Gastrocnemius medialis (tissue), 4 donors: Measurements from ENCODE around the gene FOXP4.

Experiments
- CTCF ChIP-seq, 5 experiments: fragments of 450-650 bp in 3 of 5; fragments of 200-600 bp in 2 of 5; sonication (generic) in 2 of 5; IDR thresholded peaks in 4 of 5; conservative IDR thresholded peaks in 1 of 5; 1 replicate in 4 of 5; 2 replicates in 1 of 5; pipeline ENCODE4 v1.5.1; 2016 to 2019; ENCODE audit warnings: antibody characterized with exemption in 5 of 5, mild to moderate bottlenecking in 3 of 5, moderate library complexity in 3 of 5
- POLR2A ChIP-seq, 2 donors: fragments of 450-650 bp; IDR thresholded peaks; one replicate each; pipeline ENCODE4 v1.6.1; 2017; ENCODE audit warnings: antibody characterized with exemption in 2 of 2, mild to moderate bottlenecking in 2 of 2, moderate library complexity in 2 of 2

- TF ChIP-seq POLR2A (IDR thresholded peaks at IDR 0.05) (no peak), CTCF (IDR thresholded peaks at IDR 0.05 in 4 of 5, conservative IDR thresholded peaks at IDR 0.05 in 1 of 5) (no peak)
Observed at GRCh38 chr6:41647061-41647511, 100.9 kb downstream of the FOXP4 start.
